GM19467 (cell line): Measurements from ENCODE around the gene BLOC1S4.
"Not testable (repeated sequence)": the region's sequence is repeated elsewhere in the genome, so short reads cannot be mapped to it uniquely, and the experiment has no call there.

ENCODE experiments used
- ATAC-seq: cut with Tn5 transposase; IDR thresholded peaks from one replicate; pipeline ENCODE4 v1.9.1; 2021; ENCODE audit warnings: mild to moderate bottlenecking, moderate library complexity; ENCODE audit not compliant: unreplicated experiment

BLOC1S4 gene

DNA sequence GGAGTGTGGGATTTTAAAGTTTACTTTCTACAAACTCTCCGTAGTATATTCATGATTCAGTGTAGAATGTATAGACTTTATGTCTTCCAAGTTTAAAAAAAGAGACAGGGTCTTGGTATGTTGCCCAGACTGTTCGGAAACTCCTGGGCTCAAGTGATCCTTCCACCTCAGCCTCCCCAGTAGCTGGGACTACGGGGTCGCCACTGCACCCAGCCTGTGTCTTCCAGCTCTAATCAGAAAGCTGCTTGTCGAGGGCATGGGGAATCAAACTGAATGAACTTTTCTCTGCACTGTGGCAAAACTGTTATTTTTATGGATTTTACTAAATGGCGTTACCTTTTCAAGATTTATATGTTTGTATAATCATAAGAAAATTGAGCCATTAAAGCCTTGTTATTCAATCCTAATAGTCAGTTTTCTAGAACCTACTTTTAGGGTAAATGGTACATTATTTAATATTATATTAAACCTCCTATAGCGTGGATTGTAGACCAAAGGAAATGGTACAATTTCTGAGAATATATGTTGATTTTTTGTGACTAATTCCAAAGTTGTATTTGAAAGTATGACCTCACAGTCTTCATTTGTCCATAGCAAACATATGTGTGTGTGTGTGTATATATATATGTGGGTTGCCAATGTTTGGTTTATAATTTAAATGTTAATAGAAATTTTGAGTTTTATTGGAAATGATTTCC is 1.1 kb downstream of the BLOC1S4 start:
- no peak for ATAC-seq

DNA sequence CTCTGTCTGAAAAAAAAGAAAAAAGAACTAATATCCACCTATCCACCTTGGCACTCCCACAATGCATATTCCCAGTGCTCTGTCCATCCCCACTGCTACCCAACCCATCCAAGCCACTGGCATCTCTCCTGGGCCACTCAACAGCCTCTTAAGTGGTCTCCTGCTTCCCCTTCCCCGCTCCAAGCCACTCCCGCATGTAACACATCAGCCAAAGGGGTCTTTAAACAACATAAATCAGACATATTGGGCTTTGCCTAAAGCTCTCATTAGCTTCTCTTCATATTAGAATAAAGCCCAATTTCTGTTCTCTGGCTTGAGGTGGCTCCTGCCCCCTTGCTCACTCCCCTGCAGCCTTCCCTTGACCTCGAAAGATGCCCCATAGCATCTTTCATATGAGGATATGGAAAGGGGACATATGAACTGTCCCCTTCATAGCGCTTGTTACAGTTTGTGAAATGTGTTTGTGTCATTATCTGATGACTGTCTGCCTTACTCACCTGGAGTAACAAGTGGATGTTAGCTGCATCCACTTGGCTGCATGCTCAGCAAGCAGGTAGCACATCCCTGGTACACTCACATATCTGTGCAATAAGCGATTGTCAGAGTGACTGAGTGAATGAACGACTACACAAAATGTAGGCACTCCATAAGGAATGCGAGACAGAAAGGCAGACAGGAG is 3.1 kb downstream of the BLOC1S4 start:
- no peak for ATAC-seq

- no peak for ATAC-seq
These were observed 3.7 kb downstream of the BLOC1S4 start for GRCh38 chr4:6719611-6720179.

DNA sequence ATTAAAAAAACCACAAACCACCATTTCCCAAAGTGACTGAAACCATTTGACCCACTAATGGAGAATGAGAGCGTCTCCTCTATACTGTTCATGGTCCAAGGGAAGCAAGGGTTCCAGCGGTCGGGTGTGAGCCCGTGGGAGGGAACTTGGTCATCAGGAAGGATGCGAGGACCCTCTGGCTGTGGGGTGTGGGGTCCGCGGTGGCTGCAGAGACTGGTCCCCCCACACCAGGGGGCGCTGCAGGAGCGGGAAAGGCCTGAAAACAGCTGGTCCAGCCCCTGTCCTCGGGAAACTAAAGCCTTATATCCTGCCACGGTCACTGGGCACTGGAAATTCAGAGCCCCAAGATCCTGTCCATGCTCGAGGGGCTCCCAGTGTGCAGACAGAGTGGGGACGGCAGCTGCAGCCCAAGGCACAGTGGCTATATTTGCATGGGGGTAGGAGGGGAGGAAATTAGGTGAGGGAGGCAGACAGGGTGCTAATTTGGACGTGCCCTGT is 4.3 kb downstream of the BLOC1S4 start:
- ATAC-seq = no peak

GRCh38 chr4:6721121-6721520 is 5.1 kb downstream of the BLOC1S4 start:
- no peak for ATAC-seq

DNA sequence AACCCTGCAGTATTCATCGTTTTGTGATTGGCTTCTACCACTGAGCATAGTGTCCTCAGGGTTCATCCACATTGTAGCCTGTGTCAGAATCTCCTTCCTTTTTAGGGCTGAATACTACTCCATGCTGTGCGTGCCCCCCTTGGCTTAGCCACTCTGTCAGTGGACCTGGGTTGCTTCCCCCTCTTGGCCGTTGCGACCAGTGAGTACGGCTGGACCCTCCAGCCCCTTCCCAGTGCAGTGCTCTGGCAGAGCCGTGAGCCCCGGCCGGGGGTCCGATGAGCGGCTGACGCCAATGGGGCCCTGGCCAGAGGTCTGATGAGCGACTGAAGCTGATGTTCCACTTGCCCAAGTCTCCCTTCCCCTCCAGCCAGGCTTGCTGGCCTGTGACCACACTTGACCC is 6.9 kb downstream of the BLOC1S4 start:
- ATAC-seq = no peak

GRCh38 chr4:6723851-6724250 is 7.9 kb downstream of the BLOC1S4 start:
- no peak for ATAC-seq

DNA sequence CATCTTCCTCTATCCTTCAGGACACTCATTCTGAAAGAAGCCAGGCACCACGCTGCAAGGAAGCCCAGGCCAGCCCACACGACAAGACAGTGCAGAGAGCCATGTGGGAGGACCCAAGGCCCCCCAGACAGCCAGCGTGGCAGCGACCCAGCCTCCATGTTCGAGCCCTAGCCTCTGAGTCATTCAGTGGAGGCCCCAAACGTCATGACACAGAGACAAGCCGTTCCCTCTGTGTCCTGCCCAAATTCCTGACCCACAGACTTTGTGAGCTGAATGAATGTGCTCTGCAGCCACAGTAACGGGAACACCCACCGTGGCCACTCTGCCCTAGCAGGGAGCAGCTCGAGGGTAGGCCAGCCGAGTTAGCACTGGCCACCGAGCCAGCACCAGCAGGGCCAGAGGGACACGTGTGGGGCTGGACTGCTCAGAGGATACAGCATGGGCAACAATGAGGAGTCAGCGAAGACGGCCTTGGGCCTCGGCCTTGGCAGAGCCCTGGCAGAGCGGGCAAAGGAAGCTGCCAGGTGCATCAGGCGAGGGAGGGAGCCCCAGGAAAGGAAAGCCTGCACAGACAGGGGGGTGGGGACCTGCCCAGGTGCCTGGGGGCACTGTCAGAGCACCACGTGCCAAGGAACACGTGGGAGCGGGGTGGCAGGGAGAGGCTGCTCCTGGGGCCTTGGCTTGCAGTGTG is 8.6 kb downstream of the BLOC1S4 start:
- ATAC-seq = no peak

- ATAC-seq = not testable (repeated sequence)
These were observed 9.5 kb downstream of the BLOC1S4 start for GRCh38 chr4:6725427-6725961.

GRCh38 chr4:6727081-6727942 is 11.3 kb downstream of the BLOC1S4 start:
- ATAC-seq = no peak

- no peak for ATAC-seq
These were observed 11.9 kb downstream of the BLOC1S4 start for GRCh38 chr4:6727943-6728250.

DNA sequence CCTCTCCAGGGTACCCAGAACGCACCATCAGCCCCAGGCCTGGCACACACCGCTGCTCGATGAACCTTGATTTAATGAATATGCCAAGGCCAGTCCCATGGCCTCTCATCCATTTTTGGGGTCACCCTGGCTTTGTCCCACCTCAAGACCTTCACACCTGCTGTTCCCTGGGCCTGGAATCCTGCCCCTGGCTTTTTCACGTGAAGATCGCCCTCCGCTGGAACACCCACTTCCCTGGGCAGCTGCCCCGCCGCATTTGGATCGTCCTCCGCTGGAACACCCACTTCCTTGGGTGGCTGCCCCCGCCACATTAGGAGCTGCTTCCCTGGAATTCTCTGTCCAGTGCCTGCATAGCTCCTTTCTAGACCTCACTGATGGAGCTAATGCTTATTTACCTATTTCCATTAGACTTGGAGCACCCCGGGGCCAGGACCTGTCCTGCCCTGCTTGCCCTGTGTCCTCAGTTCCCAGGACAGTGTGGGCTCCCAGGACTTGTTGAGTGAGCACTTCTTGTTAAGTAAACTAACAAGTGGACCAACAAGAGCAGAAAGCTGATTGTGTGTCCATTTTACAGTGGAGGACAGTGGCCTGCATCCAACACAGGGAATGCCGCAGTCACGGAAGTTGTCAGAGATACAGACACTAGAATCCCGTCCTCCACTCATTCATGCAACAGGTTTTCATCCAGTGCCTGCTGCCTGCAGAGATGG is 12.5 kb downstream of the BLOC1S4 start:
- ATAC-seq = no peak

DNA sequence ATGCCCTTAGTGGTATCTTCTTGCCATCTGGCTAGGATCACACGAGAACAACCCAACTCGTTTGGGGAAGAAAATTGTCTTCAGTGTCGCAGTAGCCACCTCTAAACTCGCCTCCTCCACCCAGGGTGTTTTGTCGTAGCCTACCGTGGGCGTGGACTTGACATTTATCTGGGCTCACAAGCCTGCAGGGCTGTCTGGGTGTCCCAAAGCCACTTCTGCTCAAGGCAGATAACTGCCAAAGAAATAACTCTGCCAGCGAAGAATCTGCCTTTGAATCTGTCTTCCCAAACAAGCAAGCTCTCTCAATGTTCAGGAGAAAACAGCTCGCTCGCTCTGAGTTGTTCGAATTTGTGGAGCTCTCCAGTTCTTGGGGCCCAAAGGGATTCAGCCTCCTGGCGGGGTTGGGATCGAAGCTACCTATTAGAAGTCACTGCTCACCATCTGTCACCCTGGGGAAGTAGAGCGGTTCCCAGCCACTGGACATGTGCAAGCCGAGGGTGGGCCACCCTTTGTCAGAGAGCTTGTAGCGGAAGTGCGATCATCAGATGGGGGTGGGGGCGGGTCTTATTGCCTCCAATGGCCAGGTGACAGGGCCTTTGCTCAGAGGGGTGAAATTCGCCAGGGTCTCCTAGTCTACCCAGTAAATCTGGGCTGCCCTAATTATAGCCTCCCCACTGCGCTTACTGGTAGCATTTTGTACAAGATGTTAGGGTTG is 14.8 kb downstream of the BLOC1S4 start:
- ATAC-seq = no peak

DNA sequence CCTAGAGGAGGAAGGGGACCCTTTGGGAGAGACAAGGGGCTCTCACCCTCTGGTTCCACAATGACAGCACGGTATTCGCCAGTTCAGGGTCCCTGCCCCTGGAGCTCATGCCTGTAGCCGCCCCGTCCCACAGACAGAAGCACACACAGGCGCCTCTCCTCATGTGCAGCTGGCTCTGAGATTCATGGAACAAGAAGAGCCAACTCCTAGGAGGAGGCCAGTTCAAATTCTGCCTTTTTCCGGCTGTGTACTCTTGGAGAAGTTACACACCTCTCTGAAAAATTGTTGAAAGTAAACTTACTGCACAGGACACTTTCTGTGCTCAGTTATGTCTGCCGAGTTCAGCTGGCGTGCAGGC is 15.3 kb downstream of the BLOC1S4 start:
- no peak for ATAC-seq

GRCh38 chr4:6731780-6732179 is 15.8 kb downstream of the BLOC1S4 start:
- ATAC-seq = no peak

- no peak for ATAC-seq
These were observed 16.7 kb downstream of the BLOC1S4 start for GRCh38 chr4:6732441-6733357.

DNA sequence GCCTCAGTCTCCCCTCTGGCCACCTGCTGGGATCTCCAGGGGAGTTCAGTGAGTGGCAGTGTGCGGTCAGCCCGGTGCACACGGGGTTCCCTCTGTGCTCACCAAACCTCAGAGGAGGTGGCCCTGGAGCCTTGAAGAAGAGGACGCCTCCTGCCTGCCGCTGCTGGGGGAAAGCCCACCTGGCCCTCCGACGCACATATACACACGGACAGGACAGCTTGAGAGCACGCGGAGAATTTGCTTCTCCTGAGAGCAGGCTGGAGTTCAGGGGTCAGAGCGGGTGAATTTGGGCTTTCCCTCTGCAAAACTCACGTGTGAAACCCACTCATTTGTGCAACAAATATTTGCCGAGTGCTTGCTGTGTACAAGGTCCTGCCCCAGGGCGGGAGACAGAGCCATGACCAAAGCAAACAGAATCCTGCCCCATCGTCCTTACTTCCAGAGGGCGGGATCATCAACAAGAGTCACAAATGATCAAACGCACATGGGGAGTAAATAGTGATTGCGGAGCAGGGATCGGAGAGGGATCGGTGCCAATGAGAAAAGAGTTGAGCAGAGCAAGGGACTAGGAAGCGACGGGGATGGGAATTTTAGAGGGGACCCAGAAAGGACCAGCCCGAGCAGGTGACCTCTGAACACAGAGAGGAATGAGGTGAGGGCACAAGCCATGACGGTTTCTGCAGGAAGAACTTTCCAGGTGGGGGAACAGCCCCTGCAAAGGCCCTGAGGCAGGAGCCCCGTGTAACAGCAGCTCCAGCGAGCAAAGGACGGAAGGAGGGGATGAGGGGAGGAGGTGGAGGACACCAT is 17.6 kb downstream of the BLOC1S4 start:
- no peak for ATAC-seq
